ENCODE measurements around the gene CCDC192.

CCDC192 gene

DNA sequence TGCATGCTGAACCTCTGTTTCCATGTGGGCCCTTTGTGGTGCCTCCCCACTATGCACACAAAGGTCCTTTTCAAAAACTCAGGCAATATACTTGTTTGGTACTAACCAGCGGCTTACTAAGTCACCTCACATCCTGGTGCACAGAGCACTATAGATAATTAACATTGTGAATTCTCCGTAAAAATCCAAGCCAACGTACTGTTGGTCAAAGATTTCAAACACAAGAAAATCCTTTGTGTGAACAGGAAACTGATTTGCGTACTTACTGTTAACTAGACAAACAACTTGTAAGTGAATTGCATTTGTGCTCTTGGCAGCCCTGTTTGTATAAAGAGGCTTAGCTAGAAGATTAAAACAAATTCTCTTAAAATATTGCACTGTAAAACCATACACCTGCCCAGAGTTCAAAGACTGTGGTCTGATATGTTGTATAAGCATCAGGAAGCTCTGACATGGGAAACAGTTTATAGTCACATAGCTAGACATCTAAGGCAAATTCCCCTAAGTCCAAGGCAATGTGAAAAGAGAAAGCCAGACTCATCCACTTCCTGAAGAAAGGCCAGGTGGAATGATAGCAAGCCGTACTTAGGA lies 255.3 kb downstream of the CCDC192 start:
- no peak for DNase-seq (ENCODE audit: low read depth)

DNA sequence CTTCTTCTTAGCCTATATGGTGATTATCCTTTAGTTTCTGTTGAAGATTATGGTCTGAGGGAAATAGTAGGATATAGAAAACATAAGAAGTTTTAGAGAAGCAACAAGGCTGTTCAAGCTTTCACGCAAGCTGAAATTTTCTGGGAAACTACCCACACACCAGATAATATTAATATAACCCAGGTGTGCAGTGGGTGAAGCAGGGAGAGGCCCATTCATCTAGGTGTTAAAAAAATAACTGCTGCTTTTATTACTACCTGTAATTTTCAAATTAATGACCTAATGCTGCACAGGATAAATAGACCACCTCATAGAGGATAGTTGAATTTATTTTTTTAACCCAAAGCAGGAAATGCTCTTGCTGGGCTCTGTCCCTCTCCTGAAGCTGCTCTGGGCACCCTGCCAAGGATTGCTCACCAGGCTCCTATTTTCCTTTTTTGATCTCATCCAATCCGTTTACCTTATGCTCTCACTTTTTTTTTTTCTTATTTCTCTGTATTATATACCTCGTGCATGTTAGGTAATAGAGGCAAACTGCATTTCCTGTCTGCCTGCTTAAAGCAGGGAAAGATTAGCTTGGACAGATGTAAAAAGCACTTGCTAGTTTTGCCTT lies 256.1 kb downstream of the CCDC192 start:
- DNase-seq (ENCODE audit: low read depth), result no peak

- DNase-seq (ENCODE audit: low read depth), result no peak
Measured at GRCh38 chr5:127960270-127960691, 257.1 kb downstream of the CCDC192 start.

GRCh38 chr5:127961006-127961762 lies 258.0 kb downstream of the CCDC192 start:
- no peak for DNase-seq (ENCODE audit: low read depth)

DNA sequence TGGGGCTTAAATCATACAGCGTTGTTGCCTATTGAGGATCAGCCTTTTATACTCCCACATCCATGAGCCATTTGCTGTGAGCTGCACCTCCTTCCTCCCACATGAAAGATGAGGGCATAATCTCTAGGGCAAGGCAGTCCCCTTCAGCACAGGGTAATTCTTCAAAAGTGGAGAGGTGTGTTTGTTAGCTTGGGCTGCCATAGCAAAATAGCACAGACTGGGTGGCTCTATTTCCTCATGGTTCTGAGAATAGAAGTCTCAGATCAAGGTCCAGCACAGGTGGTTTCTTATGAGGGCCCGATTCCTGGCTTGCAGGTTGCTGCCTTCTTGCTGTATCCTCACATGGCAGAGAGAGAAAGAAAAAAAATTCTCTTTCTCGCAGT lies 258.6 kb downstream of the CCDC192 start:
- DNase-seq (ENCODE audit: low read depth), result no peak

DNA sequence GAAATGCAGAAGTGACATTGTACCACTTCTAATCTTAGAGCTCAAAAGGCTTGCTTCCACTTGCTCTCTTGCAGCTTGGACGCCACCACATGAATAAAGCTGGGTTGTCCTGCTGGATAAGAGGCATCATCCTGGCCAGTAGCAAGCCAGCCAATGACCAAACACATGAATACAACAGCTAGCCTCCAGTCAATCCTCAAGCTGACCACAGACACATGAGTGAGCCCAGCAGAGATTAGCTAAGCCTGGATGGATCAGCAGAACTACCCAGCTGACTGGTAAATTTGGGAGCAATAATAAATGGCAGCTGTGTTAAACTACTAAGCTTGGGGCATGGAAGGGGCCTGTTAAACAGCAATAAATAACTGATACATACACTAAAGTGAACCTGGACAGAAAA lies 259.3 kb downstream of the CCDC192 start:
- no peak for DNase-seq (ENCODE audit: low read depth)

DNA sequence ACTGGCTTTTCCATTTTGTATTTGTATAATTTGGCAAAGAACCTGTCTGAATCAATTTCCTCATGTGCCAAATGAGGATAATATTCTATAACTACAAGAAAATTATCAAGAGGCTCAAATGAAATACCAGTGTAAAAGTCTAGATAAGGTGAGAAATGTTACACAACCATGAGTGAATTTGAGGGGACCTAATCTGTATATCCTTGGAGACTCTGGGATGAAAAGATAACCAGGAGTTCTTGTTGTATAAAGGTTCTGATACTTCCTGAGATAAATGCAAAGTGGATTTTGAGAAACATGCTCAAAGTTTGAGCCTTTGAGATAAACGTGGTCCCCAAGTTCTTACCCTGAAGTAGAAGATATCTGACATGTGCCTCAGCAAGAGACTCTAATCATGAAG lies 260.0 kb downstream of the CCDC192 start:
- no peak for DNase-seq (ENCODE audit: low read depth)

- DNase-seq (ENCODE audit: low read depth), result no peak
Measured at GRCh38 chr5:127963931-127964330, 260.7 kb downstream of the CCDC192 start.

- DNase-seq (ENCODE audit: low read depth), result no peak
Measured at GRCh38 chr5:127967323-127967982, 264.3 kb downstream of the CCDC192 start.

- no peak for DNase-seq (ENCODE audit: low read depth)
Measured at GRCh38 chr5:127967983-127968592, 264.9 kb downstream of the CCDC192 start.

- DNase-seq (ENCODE audit: low read depth), result no peak
Measured at GRCh38 chr5:127969002-127969401, 265.8 kb downstream of the CCDC192 start.

- no peak for DNase-seq (ENCODE audit: low read depth)
Measured at GRCh38 chr5:127969651-127970050, 266.5 kb downstream of the CCDC192 start.

- DNase-seq (ENCODE audit: low read depth), result no peak
Measured at GRCh38 chr5:127970081-127970480, 266.9 kb downstream of the CCDC192 start.

- no peak for DNase-seq (ENCODE audit: low read depth)
Measured at GRCh38 chr5:127970854-127971425, 267.7 kb downstream of the CCDC192 start.

- no peak for DNase-seq (ENCODE audit: low read depth)
Measured at GRCh38 chr5:127975961-127976360, 272.8 kb downstream of the CCDC192 start.

GRCh38 chr5:127976525-127976924 lies 273.3 kb downstream of the CCDC192 start:
- DNase-seq (ENCODE audit: low read depth), result no peak

DNA sequence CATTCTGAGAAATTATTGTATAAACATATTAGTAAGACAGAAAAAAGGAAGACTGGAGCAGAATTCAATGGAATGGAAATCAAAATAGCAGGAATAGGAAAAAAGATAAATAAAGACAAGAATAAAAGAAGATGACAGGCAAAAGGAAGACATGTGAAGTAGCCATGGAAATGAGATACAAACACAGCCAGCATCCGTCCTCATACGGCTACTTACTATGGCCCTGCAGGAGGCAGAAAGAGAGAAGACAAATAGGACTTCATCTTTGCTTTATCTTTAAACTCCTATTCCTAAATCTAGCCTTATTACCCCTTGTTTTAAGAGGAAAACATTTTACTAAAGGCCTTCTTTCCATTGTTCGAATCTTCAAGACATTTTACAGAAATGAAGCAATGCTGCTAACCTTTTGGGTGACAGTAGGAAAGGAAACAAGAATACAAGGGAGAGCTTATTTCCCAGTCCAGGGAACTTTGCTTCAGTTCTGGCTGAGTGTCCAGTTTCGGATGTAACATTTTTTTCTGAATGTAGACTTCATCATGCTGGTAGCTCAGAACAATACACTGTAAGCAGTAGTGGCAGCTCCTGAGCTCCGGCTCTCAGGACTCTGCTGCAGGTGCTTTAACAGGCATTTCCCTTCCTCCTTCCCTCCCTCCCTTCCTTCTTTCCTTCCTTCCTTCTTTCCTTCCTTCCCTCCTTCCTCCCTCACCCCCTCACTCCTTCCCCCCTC lies 274.0 kb downstream of the CCDC192 start:
- DNase-seq (ENCODE audit: low read depth), result no peak

DNA sequence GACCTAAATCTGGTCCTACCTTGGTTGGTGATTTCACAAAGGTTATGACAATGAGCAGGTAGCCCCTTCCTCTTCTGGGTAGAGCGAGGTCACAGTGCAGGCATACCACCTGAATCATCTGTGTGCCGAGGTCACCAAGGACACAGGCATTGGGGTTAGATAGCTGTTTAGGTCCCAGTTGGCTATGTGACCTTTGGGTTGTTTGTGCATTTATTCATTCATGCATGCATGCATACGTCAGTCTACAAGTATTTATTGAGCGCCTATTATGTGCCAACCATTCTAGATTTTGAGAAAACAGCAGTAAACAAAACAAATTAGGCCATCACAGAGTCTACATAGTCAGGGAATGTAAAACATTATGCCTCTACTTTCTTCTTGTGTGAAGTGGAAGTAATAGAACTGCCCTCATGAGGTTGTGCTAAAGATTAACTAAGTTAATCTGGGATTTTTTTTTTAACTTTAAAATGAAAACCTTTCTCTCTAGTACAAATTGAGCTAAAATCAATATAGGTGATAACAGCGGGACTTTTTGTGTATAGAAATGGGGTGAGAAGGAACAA lies 275.6 kb downstream of the CCDC192 start:
- DNase-seq (ENCODE audit: low read depth), result no peak

DNA sequence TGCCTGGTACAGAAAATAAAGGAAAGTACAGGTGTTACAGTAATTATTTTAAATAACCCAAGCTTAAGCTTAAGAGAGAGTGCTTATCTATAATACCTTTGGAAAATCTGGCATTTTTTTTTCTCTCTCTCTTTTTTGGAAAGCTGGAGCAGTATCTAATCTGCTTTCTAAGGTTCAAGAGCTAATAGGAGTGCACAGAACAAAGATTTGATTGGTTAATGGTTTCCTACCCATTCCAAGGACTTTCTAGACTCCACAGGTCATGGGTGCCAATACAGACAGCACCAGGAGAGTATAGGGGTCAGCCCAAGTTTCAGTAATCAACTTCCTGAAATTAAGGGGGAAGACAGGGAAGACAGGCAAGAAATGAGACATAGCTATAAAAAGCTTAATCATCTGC lies 276.3 kb downstream of the CCDC192 start:
- DNase-seq (ENCODE audit: low read depth), result no peak

DNA sequence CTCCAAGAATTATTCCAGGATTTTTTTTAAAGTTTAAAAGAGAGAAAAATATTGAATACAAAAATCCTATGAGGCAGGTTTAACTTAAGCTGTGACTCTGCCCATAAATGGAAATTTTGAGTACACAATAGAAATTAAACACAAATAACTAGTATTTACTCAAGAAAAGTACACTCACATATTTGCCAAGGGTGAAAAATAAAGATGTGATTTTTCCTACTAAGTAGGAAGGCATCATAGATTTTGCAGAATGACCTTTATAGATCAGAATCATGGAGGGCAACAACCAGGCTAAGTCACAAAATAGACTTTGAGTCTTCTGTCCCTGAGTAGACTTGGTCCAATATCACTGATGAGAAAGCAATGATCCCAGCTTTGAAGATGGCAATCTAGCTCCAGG lies 277.7 kb downstream of the CCDC192 start:
- no peak for DNase-seq (ENCODE audit: low read depth)

DNA sequence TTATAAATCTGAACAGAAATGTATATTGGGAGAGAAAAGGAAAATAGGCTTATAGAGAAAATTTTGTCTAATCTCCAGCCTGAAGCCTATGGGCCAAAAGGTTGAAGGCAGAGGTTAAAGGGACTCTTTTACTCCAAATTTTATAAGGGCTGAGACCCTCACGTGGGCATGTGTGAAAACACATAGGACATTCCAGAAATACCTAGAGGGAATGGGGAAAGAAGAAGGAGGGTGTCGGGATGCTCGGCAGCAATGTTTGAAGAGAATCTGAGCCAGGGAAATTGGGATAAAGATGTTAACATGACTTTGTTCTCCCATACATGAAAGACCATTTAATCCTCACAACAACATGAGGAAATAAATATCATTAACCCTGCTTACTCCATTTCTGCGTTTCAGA lies 278.3 kb downstream of the CCDC192 start:
- no peak for DNase-seq (ENCODE audit: low read depth)

All from T follicular helper cell (primary cell).